ELF-1 (cell line): ENCODE measurements around the gene QRSL1.
"Not testable (repeated sequence)": the region's sequence is repeated elsewhere in the genome, so short reads cannot be mapped to it uniquely, and the experiment has no call there.

Experiments
- DNase-seq: peaks from one replicate; pipeline ENCODE4 v3.0.0-alpha.2; 2016; ENCODE audit warnings: low read depth, low spot score

Gene QRSL1

GRCh38 chr6:106629103-106629858 is at the start of gene QRSL1, which contains the start of gene RTN4IP1:
QRSL1 (plus strand) TSS chr6:106629578; CDS start chr6:106629682, 104 bp downstream.
RTN4IP1 (minus strand) TSS chr6:106629498; CDS start chr6:106629021, 477 bp downstream.
- peak; percentile 98 for DNase-seq

DNA sequence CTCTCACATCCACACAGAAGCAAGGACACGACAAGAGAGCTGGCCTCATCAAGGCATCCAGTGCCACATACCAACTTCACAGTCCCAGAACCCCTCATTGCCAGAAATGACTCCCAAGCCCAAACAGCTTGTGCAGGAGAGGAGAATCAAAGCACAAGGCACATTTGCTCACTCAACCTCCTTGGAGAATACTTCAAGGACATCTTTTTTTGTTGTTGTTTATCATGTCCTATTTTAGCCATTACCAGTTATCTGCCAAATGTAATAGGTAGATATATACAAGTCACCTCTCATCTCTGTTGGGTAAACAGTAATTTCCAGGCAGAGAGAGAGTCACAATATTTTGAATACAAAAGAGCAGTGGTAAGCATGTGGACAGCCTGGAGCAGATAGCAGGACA is 47.9 kb upstream of the QRSL1 start:
- no peak for DNase-seq

DNA sequence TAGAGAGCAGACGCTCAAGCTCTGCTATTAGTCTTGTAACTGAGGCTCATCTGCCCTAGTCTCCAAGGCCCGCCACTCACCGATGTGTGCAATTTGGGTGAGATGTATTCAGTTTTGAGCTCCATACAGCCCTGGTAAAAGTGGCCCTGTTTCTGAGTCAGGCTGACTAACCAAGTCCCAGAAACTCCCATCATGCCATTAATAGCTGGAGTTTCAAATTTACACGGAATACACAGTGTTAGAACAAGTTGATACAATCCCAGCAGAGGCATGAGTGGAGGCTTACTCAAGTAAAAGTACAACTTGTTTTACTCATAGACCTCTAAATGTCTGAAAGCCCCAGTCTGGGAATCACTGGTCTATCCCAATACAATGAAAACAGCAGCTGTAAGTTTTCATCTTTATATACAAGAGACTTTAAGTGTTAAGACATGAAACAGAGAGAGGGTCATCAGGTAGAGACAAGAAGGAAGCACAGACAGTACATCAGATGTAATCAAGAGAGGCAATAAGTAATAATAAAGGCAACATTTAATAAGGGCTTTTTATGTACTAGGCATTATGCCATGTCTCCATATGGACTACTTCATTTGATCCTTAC is 42.5 kb upstream of the QRSL1 start:
- DNase-seq: no peak

GRCh38 chr6:106588937-106589336 is 40.4 kb upstream of the QRSL1 start:
- not testable (repeated sequence) for DNase-seq

DNA sequence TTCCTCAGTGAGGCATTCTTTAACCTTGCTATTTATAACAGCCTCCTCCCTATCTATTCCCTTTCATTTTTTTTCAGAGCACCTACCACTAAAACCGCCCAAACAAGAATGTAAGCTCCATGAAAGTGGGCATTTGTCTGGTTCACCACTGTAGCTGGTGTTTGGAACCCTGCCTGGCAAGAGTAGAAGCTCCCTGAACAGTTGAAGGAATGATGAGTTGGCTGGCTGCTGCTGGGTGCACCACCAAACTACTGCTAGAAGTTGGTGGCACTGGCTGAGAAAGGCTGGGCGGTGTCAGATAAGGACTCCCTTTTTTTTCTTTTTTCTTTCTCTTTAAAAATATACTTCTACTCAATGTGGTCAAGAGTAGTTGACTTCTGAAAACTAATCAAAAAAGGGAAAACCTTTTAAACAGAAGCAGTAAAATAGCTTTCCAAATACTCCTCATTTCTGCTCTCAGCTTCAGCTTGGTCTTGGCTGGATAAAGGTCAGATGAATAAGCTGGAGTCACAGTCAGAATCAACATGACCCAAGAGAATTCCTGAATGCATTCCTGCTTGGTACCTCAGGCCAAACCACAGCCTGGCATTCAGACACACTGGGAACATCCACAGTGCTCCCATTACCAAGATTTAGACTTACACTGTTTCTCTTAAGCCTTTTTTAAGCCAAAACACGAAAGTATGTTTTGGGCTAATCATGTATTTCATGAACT is 38.1 kb upstream of the QRSL1 start:
- no peak for DNase-seq

- DNase-seq: no peak
Observed at GRCh38 chr6:106599440-106599839, 29.9 kb upstream of the QRSL1 start.

DNA sequence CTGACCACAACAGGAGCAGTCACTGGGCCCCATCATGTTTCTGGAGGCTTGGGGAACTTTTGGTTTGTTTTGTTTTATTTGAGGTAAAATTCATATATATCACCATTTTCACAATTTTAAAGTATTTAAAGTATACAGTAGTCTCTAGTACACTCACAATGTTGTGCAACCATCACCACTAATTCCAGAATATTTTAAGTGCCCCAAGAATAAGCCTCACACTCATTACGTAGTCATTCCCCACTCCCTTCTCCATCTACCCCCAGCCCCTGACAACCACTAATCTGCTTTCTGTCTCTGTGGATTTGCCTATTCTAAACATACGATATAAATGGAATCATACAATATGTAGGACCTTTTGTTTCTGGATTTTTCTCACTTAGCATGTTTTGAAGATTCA is 29.0 kb upstream of the QRSL1 start:
- no peak for DNase-seq

DNA sequence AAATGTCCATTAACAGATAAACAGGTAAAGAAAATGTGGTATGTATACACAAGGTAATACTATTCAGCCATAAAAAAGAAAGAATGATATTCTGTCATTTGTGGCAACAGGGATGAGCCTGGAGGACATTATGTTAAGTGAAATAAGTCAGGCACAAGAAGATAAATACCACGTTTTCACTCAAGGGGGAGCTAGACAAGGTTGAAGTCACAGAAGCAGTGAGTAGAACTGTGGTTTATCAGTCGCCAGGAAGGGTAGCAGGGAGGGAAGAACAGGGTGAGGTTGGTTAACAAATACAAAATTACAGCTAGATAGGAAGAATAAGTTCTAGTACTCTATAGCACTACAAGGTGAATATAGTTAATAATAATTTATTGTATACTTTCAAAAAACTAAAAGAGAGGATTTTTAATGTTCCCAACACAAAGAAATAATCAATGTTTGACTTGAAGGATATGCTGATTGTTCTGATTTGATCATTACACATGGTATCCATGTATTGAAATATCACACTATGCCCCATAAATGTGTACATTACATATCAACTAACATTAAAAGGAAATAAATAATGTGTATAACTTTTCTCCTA is 21.2 kb upstream of the QRSL1 start:
- DNase-seq: peak; percentile 28

- DNase-seq: peak; percentile 33
Observed at GRCh38 chr6:106609699-106610098, 19.7 kb upstream of the QRSL1 start.

GRCh38 chr6:106611030-106611429 is 18.3 kb upstream of the QRSL1 start:
- DNase-seq: no peak

DNA sequence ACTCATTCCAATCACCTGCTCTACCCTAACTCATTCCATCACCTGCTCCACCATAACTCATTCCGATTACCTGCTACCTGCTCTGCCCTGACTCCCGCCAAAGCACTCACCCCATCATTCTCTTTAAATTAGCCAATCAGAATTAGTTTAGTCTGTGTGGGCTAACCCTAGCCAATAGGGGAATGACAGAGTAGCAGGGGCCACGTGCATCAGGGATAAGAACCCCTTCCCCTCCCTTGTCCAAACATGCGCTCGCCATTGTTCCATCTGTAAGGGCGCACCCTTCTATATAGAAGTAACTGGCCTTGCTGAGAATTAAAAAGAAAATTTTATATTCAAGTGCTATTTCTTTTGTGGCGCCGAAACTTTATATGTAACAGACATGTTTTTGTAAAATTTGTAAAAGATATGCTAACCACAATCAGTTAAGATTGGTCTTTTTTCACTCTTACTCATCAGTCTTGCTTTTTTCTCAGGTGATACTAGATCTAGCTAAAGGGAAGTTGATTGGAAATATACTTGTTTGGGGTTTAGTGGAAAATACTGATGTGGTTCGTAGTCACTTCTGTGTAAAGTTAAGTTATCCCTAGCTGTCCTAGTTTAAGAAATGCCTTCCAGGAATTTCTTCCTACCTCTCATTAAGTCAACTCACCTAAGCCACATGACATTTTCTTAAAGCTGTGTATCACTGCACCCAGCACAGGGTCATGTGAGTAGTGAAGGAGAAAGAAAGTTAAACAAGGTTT is 16.5 kb upstream of the QRSL1 start:
- no peak for DNase-seq

- peak; percentile 21 for DNase-seq
Observed at GRCh38 chr6:106613590-106613989, 15.8 kb upstream of the QRSL1 start.

DNA sequence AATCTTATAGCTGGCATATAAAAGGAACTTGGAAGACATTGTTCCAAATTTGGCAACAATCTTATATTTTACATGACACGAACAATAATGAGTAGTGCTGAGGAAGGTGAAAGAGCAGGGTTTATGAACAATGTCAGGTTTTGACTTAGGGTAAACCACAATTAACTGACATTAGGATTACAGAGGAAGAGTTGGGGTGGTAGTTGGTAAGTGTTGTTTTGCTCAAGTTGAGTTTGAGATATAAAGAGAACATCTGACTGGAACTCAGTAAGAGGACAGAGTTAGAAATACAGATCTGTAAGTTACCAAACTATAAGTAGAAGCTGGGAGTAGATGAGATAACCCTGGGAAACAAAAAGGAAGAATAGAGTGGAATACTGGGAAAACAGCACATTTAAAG is 15.2 kb upstream of the QRSL1 start:
- DNase-seq: no peak

- no peak for DNase-seq
Observed at GRCh38 chr6:106614592-106615257, 14.7 kb upstream of the QRSL1 start.

GRCh38 chr6:106617302-106617701 is 12.1 kb upstream of the QRSL1 start:
- no peak for DNase-seq

- no peak for DNase-seq
Observed at GRCh38 chr6:106617857-106618256, 11.5 kb upstream of the QRSL1 start.

GRCh38 chr6:106618324-106618723 is 11.1 kb upstream of the QRSL1 start:
- no peak for DNase-seq

DNA sequence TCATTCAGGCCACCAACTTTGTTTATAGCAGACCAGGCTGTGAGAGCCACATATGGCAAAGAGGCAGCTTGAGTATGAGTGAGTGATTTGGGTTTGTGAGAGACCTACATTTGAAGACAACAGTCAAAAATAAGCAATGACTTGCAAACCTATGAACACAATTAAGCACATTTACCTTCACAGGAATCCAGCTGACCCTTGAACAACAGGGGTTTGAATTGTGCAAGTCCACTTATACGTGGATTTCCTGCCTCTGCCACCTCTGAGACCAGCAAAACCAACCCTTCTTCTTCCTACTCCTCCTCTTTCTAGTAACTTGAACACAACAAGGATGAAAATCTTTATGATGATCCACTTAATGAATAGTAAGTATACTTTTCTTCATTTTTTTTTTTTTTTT is 10.2 kb upstream of the QRSL1 start:
- no peak for DNase-seq

GRCh38 chr6:106620931-106621672 is 8.3 kb upstream of the QRSL1 start:
- DNase-seq: no peak

DNA sequence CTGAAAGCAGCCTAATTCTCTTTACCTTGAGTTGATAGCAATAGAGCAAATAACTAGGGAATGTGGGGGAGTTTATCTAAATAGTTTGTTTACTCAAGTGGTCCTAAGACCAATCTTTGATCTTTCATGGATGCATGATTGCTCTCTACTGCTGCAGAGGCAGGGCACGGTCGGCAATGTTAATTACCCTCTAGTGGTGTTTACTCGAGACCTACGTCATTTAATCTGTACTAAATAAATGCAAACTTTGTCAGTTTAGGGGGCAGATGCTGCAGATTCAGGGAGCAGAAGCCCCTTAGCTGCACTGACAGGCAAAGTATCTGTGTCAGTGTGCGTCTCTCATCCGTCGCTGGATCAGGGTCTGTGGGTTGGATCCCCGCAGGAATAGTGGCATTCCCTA is 7.0 kb upstream of the QRSL1 start:
- DNase-seq: no peak
